Keratinocyte (primary cell): ENCODE data around the gene SMYD4. TPM values are rescaled to one million over a fixed set of nuclear protein-coding genes. Genes with fewer than 3 reads are reported as not detected.

Experiments used
- DNase-seq: peaks from one replicate; pipeline ENCODE4 v3.0.0-alpha.2; 2011; ENCODE audit warnings: low read depth, missing footprints, low spot score
- FAIRE-seq: peaks from 2 replicates; lab custom pipeline; 2011; peaks lifted over from hg19 to GRCh38; lab: Jason Lieb, UNC
- H2AFZ ChIP-seq: 2 replicates; pipeline ENCODE4 v1.6.0; 2012; ENCODE audit warnings: low read length, control low read depth, inconsistent platforms; ENCODE audit not compliant: control insufficient read depth
- H3K27ac ChIP-seq: 2 replicates; pipeline ENCODE4 v1.5.1; 2011; ENCODE audit warnings: low read length; ENCODE audit not compliant: control insufficient read depth, insufficient read depth
- H3K27me3 ChIP-seq: 3 replicates; pipeline ENCODE4 v1.6.0; 2011; ENCODE audit warnings: low read length; ENCODE audit not compliant: control insufficient read depth, insufficient read depth; ENCODE audit errors: extremely low read depth
- H3K36me3 ChIP-seq, 2 experiments: 2 replicates in 1 of 2; 3 replicates in 1 of 2; pipeline ENCODE4 v1.5.1; 2011; ENCODE audit warnings: low read length in 2 of 2, mild to moderate bottlenecking in 1 of 2; ENCODE audit not compliant: control insufficient read depth in 2 of 2, insufficient read depth in 2 of 2; ENCODE audit errors: extremely low read depth in 1 of 2
- H3K4me1 ChIP-seq: 3 replicates; pipeline ENCODE4 v1.5.1; 2011; ENCODE audit warnings: low read length; ENCODE audit not compliant: control insufficient read depth, insufficient read depth; ENCODE audit errors: extremely low read depth
- H3K4me2 ChIP-seq: 3 replicates; pipeline ENCODE4 v1.6.0; 2011; ENCODE audit warnings: low read depth, low read length; ENCODE audit not compliant: control insufficient read depth, insufficient read depth; ENCODE audit errors: extremely low read depth
- H3K4me3 ChIP-seq, 3 experiments: fragments of 200-600 bp in 1 of 3; sonication (generic) in 1 of 3; 2 replicates in 2 of 3; 3 replicates in 1 of 3; pipeline ENCODE4 v1.5.1; 2011 to 2016; ENCODE audit warnings: low read length in 3 of 3, mild to moderate bottlenecking in 3 of 3, control low read depth in 2 of 3, inconsistent platforms in 1 of 3, low read depth in 1 of 3, mixed read lengths in 1 of 3, mixed run types in 1 of 3, moderate library complexity in 1 of 3; ENCODE audit not compliant: control insufficient read depth in 2 of 3, insufficient read depth in 2 of 3; ENCODE audit errors: extremely low read depth in 1 of 3
- H3K79me2 ChIP-seq: 2 replicates; pipeline ENCODE4 v1.6.0; 2012; ENCODE audit warnings: low read length; ENCODE audit not compliant: control insufficient read depth, insufficient read depth
- H3K9ac ChIP-seq: 3 replicates; pipeline ENCODE4 v1.6.0; 2011; ENCODE audit warnings: low read length; ENCODE audit not compliant: control insufficient read depth, insufficient read depth; ENCODE audit errors: extremely low read depth
- H3K9me1 ChIP-seq: 3 replicates; pipeline ENCODE4 v1.6.0; 2011; ENCODE audit warnings: low read length; ENCODE audit not compliant: control insufficient read depth, insufficient read depth; ENCODE audit errors: extremely low read depth
- H3K9me3 ChIP-seq: 2 replicates; pipeline ENCODE4 v1.5.1; 2012; ENCODE audit warnings: low read depth, low read length; ENCODE audit not compliant: control insufficient read depth
- H4K20me1 ChIP-seq: 3 replicates; pipeline ENCODE4 v1.6.0; 2011; ENCODE audit warnings: low read length; ENCODE audit not compliant: control insufficient read depth, insufficient read depth; ENCODE audit errors: extremely low read depth
- EZH2 ChIP-seq: IDR thresholded peaks from one replicate; pipeline ENCODE4 v1.6.1; 2012; ENCODE audit warnings: inconsistent platforms, mild to moderate bottlenecking, low read length, moderate library complexity
- dilution Hi-C: fragments of 300-500 bp; cut with MboI; formaldehyde crosslinking; loops from one replicate; pipeline ENCODE4 v1.7.0; 2020; ENCODE audit warnings: low sequenced_read_pairs; ENCODE audit not compliant: extremely low pct_ligation_motif_present
- polyA plus RNA-seq, 5 experiments: library from polyadenylated mRNA; depleted of rRNA in 3 of 5; stranded (reverse) in 3 of 5; stranded (forward) in 1 of 5; unstranded in 1 of 5; fragments of >200 nt; gene quantifications; 1 replicate in 1 of 5; 2 replicates in 3 of 5; 3 replicates in 1 of 5; pipeline versions ENCODE4 v1.2.1 to v1.2.3, GENCODE V29; 2011 to 2012; ENCODE audit warnings: missing spikeins in 2 of 5, low read depth in 1 of 5, low replicate concordance in 1 of 5
- TF ChIP-seq, protein P1 (sequence below), 3 experiments: IDR thresholded peaks in 1 of 3; conservative IDR thresholded peaks in 1 of 3; optimal IDR thresholded peaks in 1 of 3; 2 replicates in 2 of 3; 3 replicates in 1 of 3; pipeline versions ENCODE3 to v1.5.1; 2011; ENCODE audit warnings: low read length in 3 of 3, mild to moderate bottlenecking in 3 of 3, moderate library complexity in 2 of 3, control low read depth in 1 of 3, inconsistent platforms in 1 of 3; ENCODE audit not compliant: insufficient read depth in 2 of 3; ENCODE audit errors: extremely low read depth in 1 of 3

The SMYD4 gene
- polyA plus RNA-seq, 1 donor (not counting 4 experiments of a cell fraction or from before 2014, with no cell fraction given) = 6.3 TPM

DNA sequence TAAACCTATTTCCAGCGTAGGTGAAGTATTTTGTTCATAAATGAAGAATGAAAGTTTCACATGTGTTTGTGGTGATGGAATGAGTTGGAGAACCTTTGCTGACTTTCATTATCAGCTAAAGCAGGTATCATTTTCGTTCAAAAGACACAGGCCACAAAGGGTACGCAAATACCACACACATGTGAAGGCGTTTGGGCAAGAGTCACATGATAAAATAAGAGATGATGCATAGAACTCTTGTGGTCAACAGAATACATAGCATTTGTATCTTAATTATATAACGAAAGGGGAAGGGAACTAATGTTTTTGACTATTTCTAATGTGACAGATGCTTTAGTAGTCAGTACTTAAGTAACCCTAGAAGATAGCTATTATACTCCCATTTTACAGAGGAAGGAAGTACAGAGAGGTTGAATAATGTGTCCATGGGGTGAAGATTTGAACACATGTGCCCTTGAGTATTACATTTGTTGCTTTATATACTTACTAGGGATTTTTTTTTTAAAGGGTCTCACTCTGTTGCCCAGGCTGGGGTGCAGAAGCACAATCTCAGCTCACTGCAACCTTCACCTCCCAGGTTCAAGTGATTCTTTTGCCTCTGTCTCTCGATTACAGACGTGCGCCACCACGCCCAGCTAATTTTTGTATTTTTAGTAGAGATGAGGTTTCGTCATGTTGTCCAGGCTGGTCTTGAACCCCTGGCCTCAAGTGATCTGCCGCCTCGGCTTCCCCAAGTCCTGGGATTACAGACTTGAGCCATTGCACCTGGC is 4.9 kb upstream of the SMYD4 start:
- Histone ChIP-seq H3K4me3 (no peak overlapping the region), H3K9ac (no peak overlapping the region), H3K4me1 (peaks cover 9% of the 10 kb centered on the region), H4K20me1 (no peaks in the 10 kb centered on the region), H3K9me1 (no peaks in the 10 kb centered on the region), H3K4me2 (no peak overlapping the region), H2AFZ (no peak overlapping the region), H3K27ac (no peak overlapping the region), H3K9me3 (no peaks in the 10 kb centered on the region), H3K27me3 (no peaks in the 10 kb centered on the region), H3K36me3 (peaks cover 0 to 10% of the 10 kb centered on the region in 2 experiments), H3K79me2 (peaks cover 74% of the 10 kb centered on the region)
- dilution Hi-C loops = no loop called here
- TF ChIP-seq, protein P1, sequence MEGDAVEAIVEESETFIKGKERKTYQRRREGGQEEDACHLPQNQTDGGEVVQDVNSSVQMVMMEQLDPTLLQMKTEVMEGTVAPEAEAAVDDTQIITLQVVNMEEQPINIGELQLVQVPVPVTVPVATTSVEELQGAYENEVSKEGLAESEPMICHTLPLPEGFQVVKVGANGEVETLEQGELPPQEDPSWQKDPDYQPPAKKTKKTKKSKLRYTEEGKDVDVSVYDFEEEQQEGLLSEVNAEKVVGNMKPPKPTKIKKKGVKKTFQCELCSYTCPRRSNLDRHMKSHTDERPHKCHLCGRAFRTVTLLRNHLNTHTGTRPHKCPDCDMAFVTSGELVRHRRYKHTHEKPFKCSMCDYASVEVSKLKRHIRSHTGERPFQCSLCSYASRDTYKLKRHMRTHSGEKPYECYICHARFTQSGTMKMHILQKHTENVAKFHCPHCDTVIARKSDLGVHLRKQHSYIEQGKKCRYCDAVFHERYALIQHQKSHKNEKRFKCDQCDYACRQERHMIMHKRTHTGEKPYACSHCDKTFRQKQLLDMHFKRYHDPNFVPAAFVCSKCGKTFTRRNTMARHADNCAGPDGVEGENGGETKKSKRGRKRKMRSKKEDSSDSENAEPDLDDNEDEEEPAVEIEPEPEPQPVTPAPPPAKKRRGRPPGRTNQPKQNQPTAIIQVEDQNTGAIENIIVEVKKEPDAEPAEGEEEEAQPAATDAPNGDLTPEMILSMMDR (optimal IDR thresholded peaks at IDR 0.05 in 1 of 3, IDR thresholded peaks at IDR 0.05 in 1 of 3, conservative IDR thresholded peaks at IDR 0.05 in 1 of 3; ENCODE audit: extremely low read depth in 1 of 3, insufficient read depth in 2 of 3, low read length in 3 of 3) = no peak
- no peak for TF ChIP-seq EZH2
- no peak for DNase-seq
- FAIRE-seq = no peak

DNA sequence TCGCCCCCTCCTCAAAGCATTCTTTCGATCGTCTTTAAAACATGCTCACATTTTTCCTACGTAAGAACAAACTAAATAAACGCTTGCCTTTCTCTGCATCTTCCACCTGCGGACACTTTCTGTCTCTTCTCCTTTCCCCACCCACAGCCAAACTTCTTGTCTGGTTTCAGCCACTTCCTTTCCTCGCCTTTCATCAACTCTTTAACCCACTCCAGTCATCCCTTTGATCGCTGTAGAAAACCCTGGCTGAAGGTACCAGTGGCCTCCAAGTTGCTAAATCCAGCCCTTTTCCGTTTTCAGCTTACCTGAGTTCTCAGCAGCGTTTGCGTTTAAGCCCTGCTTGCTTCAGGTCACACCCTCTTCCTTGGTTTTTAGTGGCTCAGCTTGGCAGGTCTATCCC is 586 bp upstream of the SMYD4 start:
- H3K27me3 ChIP-seq = no peaks in the 10 kb centered on the region
- no peaks in the 10 kb centered on the region for H3K9me3 ChIP-seq
- peak overlapping the region; percentile 90 for H3K4me2 ChIP-seq
- H3K79me2 ChIP-seq = peaks cover 53% of the 10 kb centered on the region
- H3K36me3 ChIP-seq = peaks cover 2 to 11% of the 10 kb centered on the region in 2 experiments
- H3K4me1 ChIP-seq = peaks cover 13% of the 10 kb centered on the region
- no peaks in the 10 kb centered on the region for H4K20me1 ChIP-seq
- FAIRE-seq (peak; percentile 34), DNase-seq (no peak)
- peak overlapping the region; percentile 86 for H2AFZ ChIP-seq
- peak overlapping the region; percentile 74 for H3K9ac ChIP-seq
- no peak for TF ChIP-seq EZH2
- TF ChIP-seq, protein P1 (optimal IDR thresholded peaks at IDR 0.05 in 1 of 3, IDR thresholded peaks at IDR 0.05 in 1 of 3, conservative IDR thresholded peaks at IDR 0.05 in 1 of 3; ENCODE audit: extremely low read depth in 1 of 3, insufficient read depth in 2 of 3, low read length in 3 of 3) = no peak
- H3K4me3 ChIP-seq = peak overlapping the region; percentile 87 to 100 (median 90)
- dilution Hi-C loops = no loop called here
- H3K27ac ChIP-seq = peak overlapping the region; percentile 68
- H3K9me1 ChIP-seq = no peaks in the 10 kb centered on the region
